Measurements from ENCODE around the gene WWC2.

The WWC2 gene

DNA sequence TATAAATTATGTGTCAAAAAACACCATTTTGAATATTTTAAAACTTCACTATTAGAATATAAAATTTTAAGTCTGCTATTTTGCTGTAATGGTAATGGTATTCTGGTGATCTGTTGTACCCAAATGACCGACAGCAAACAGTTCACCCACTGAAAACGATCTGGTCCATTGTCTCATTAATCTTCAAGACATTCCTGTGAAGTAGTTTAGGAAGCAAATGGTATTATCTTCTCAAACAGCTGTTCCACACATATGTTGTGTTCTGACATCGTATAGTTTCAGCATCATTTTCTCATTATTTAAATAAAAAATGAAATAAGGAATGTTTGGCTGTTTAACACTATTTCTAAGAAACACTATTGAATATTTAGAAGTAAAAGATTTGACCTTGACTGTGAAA lies 98.1 kb downstream of the WWC2 start:
- Histone ChIP-seq H3K27me3 (ENCODE audit: low read depth) (no peaks in the 10 kb centered on the region), H3K9me3 (no peaks in the 10 kb centered on the region), H3K4me3 (no peak overlapping the region), H3K36me3 (replicated peaks) (no peaks in the 10 kb centered on the region), H3K4me1 (no peaks in the 10 kb centered on the region)
- no peak for DNase-seq (ENCODE audit: low spot score in 2 of 2)
- in situ Hi-C loops (cut with MboI; ENCODE audit: low sequenced_read_pairs), result no loop called here

DNA sequence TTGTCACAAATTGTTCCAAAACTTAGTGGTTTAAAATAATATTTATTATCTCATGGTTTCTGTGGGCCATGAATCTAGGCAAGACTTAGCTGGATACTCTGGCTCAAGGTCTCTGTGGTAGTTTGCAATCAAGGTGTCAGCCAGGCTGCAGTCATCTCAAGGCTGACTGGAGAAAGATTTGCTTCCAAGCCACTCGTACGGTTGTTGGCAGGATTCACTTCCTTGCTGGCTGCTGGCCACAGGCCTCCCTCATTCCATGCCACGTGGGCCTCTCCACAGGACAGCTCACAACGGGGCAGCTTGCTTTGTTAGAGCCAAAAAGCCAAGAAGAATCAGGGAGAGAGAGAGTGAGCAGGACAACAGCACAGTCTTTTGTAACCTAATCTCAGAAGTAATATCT lies 101.4 kb downstream of the WWC2 start:
- H3K36me3 ChIP-seq (replicated peaks), result no peaks in the 10 kb centered on the region
- no peak overlapping the region for H3K4me3 ChIP-seq
- DNase-seq (ENCODE audit: low spot score in 2 of 2), result no peak
- H3K27me3 ChIP-seq (ENCODE audit: low read depth), result no peaks in the 10 kb centered on the region
- no peaks in the 10 kb centered on the region for H3K9me3 ChIP-seq
- in situ Hi-C loops (cut with MboI; ENCODE audit: low sequenced_read_pairs), result no loop called here
- H3K4me1 ChIP-seq, result no peaks in the 10 kb centered on the region

DNA sequence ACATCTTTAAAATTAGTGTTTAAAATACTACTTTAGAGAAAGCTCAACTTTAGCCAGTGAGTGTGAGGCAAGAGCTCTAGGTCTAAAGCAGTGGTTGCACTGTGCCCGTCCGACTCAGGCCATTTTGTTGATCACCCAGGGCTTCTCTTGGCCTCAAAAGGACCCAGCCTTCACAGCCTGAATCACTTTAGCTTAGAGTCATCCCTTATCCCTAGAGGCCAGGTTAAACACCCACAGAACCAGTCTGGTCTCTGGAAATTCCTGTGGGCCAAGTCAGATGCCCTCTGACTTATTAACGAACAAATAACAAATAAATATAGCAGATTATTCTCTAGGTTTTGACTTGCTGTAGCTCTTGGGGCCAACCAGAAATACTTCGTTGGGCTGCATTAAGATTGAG lies 102.3 kb downstream of the WWC2 start:
- Histone ChIP-seq H3K27me3 (ENCODE audit: low read depth) (no peaks in the 10 kb centered on the region), H3K36me3 (replicated peaks) (no peaks in the 10 kb centered on the region), H3K9me3 (no peaks in the 10 kb centered on the region), H3K4me1 (no peaks in the 10 kb centered on the region), H3K4me3 (no peak overlapping the region)
- in situ Hi-C loops (cut with MboI; ENCODE audit: low sequenced_read_pairs), result no loop called here
- no peak for DNase-seq (ENCODE audit: low spot score in 2 of 2)

DNA sequence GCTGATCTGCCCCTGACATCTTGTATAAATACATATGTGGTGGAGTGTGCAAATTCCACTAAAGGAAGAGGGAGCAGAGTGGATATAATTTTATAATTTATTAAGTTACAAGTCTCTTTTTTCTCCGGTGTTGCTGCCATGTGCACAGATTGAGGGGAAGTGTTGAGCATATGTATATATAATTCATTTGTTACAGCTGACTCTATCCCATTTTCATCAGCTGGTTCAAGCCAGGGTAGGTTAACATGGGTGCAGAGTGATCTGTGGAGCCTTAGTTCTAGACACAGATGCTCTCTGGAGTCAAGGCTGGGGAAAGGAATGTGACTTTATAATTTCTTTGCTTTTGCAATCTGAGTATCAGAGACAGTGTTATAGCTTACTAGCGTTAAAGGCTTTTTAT lies 103.5 kb downstream of the WWC2 start:
- Histone ChIP-seq H3K4me3 (no peak overlapping the region), H3K4me1 (no peaks in the 10 kb centered on the region), H3K9me3 (no peaks in the 10 kb centered on the region), H3K27me3 (ENCODE audit: low read depth) (no peaks in the 10 kb centered on the region), H3K36me3 (replicated peaks) (no peaks in the 10 kb centered on the region)
- no peak for DNase-seq (ENCODE audit: low spot score in 2 of 2)
- in situ Hi-C loops (cut with MboI; ENCODE audit: low sequenced_read_pairs), result no loop called here

DNA sequence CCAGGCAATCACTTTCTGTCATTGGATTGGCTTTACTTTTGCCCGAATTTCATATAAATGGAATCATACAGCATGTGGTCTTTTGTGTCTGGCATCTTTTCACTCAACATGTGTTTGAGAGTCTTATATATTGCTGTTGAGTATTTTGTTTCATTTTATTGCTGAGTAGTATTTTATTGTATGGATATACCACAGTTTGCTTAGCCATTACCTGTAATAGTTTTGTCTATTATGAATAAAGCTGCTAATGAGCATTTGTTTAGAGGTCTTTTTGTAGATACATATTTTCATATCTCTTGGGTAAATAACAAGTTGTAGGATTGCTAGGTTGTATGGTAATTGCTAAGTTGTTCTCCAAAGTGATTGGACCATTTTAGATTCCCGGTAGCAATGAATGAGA lies 105.7 kb downstream of the WWC2 start:
- H3K4me1 ChIP-seq, result no peaks in the 10 kb centered on the region
- H3K9me3 ChIP-seq, result no peaks in the 10 kb centered on the region
- H3K4me3 ChIP-seq, result no peak overlapping the region
- no peak for DNase-seq (ENCODE audit: low spot score in 2 of 2)
- in situ Hi-C loops (cut with MboI; ENCODE audit: low sequenced_read_pairs), result no loop called here
- H3K36me3 ChIP-seq (replicated peaks), result peaks cover 4% of the 10 kb centered on the region; the same call in 1 of the 2 replicates
- no peaks in the 10 kb centered on the region for H3K27me3 ChIP-seq (ENCODE audit: low read depth)

DNA sequence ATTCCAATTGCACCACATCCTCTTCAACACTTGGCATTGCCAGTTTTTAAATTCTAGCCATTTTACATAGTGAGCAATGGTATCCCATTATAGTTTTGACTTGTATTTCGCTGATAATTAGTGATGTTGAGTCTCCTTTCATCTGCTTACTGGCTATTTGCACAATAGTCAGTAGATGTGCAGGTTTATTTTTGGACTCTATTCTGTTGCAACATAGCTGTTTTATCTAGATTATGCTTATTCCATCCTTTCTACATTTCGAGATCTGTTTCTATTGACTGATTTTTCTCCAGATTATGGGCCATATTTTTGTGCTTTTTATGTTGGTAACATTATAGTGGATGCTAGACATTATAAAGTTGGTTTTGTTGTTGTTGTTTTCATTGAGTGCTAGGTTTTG lies 106.1 kb downstream of the WWC2 start:
- no peaks in the 10 kb centered on the region for H3K27me3 ChIP-seq (ENCODE audit: low read depth)
- no peak for DNase-seq (ENCODE audit: low spot score in 2 of 2)
- no peak overlapping the region for H3K4me3 ChIP-seq
- H3K9me3 ChIP-seq, result no peaks in the 10 kb centered on the region
- in situ Hi-C loops (cut with MboI; ENCODE audit: low sequenced_read_pairs), result no loop called here
- peaks cover 4% of the 10 kb centered on the region; the same call in 1 of the 2 replicates for H3K36me3 ChIP-seq (replicated peaks)
- no peaks in the 10 kb centered on the region for H3K4me1 ChIP-seq

DNA sequence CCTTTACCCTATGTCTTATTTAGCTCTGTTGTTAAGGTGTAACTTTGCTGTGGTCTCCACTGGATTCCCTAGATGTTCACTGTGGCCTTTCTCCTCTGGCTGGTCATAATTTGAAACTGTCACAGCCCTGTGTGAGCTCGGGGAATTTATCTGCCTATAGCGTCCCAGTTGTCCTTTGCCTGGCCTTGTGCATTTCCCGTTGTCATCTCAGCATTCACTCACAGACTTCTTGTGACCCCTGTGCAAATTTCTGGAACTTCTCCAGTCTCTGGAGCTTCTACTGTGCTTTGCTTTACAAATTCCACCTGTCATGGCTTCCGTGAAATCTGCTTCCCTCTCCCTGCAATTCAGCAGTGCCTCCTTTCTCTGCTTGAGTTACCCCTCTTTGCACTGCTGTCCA lies 106.7 kb downstream of the WWC2 start:
- DNase-seq (ENCODE audit: low spot score in 2 of 2), result no peak
- in situ Hi-C loops (cut with MboI; ENCODE audit: low sequenced_read_pairs), result no loop called here
- no peaks in the 10 kb centered on the region for H3K9me3 ChIP-seq
- H3K4me3 ChIP-seq, result no peak overlapping the region
- H3K27me3 ChIP-seq (ENCODE audit: low read depth), result no peaks in the 10 kb centered on the region
- H3K4me1 ChIP-seq, result no peaks in the 10 kb centered on the region
- peaks cover 4% of the 10 kb centered on the region; the same call in 1 of the 2 replicates for H3K36me3 ChIP-seq (replicated peaks)

DNA sequence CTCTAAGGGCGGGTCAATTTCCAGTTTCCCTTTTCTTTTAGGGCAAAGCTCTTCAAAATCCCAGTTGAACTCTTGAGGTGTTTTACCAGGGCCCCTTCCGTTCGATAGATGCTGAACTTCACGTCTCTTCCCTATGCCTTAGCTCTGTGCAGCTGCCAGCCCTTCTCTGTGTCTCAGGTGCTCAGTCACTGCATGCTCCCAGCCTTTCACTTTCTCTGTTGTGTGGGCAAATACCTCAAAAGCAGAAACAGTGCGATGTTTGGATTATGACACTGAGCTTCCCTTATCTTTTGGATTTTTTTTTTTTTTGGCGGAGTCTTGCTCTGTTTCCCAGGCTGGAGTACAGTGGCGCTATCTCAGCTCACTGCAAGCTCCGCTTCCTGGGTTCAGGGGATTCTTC lies 112.5 kb downstream of the WWC2 start:
- in situ Hi-C loops (cut with MboI; ENCODE audit: low sequenced_read_pairs), result no loop called here
- Histone ChIP-seq H3K36me3 (replicated peaks) (peaks cover 4% of the 10 kb centered on the region; the same call in 1 of the 2 replicates), H3K27me3 (ENCODE audit: low read depth) (no peaks in the 10 kb centered on the region), H3K9me3 (no peaks in the 10 kb centered on the region), H3K4me3 (no peak overlapping the region), H3K4me1 (peaks cover 12% of the 10 kb centered on the region)
- no peak for DNase-seq (ENCODE audit: low spot score in 2 of 2)

DNA sequence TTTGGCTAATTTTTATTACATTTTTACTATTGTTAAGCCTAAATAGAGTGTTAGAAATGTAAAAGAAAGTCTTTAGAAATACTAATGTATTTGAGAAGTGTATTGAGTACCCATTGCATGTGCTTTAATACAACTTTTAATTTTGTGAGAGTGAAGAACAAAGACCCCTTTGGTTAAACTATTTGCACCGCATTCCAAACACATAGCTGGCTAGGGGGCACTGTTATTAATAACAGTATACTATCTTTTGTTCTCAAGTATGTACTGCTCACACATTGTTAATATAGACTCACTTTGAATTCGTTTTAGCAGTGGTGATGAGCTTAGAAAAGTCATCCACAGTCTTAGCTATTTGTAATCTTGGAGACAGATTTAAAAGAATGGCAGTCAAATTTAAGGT lies 114.9 kb downstream of the WWC2 start:
- Histone ChIP-seq H3K27me3 (ENCODE audit: low read depth) (no peaks in the 10 kb centered on the region), H3K4me3 (no peak overlapping the region), H3K9me3 (no peaks in the 10 kb centered on the region), H3K4me1 (peaks cover 15% of the 10 kb centered on the region), H3K36me3 (replicated peaks) (peaks cover under 1% of the 10 kb centered on the region; the same call in 1 of the 2 replicates)
- DNase-seq (ENCODE audit: low spot score in 2 of 2), result peak; percentile 24 to 81
- in situ Hi-C loops (cut with MboI; ENCODE audit: low sequenced_read_pairs), result no loop called here

DNA sequence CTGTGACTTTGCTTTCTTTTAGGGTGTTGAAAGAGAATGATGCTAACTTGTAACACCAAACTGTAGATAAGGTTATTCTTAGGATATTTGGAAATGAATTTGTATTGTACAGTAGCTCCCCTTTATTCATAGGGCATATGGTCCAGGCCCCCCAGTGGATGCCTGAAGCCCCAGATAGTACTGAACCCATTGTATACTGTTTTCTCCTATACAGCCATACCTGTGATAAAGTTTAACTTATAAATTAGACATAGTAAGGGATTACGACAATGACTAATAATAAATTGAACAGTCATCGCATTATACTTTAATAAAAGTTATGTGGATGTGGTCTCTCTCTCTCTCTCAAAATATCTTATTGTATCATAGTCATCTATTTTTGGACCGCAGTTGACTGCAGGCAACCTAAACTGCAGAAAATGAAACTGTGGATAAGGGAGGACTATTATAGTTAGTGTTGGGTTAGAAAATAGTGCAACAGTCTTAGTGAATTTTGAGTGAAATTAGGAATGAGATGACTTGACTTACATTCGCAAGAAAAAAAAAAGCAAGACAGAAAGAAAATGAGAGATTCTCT lies 115.9 kb downstream of the WWC2 start:
- H3K4me1 ChIP-seq, result peaks cover 15% of the 10 kb centered on the region
- no peak for DNase-seq (ENCODE audit: low spot score in 2 of 2)
- no peak overlapping the region for H3K4me3 ChIP-seq
- in situ Hi-C loops (cut with MboI; ENCODE audit: low sequenced_read_pairs), result no loop called here
- no peaks in the 10 kb centered on the region for H3K27me3 ChIP-seq (ENCODE audit: low read depth)
- no peaks in the 10 kb centered on the region for H3K9me3 ChIP-seq
- H3K36me3 ChIP-seq (replicated peaks), result no peaks in the 10 kb centered on the region; the same call in 1 of the 2 replicates

DNA sequence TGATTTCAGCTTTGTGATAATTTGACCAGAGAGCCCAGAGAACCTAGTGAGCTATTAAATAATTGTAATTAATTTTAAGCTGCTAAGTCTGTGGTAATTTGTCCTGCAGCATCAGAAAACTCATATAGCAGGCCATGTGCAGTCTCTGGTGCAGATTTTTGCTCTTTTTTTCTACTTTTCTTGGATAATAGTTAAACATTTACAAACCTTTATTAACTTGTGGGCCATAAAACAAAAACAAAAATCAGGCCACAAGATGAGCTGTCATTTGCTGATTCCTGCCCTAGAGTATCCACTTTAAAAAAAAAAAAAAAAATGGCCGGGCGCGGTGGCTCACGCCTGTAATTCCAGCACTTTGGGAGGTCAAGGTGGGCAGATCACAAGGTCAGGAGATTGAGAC lies 121.2 kb downstream of the WWC2 start:
- no peak for DNase-seq (ENCODE audit: low spot score in 2 of 2)
- Histone ChIP-seq H3K9me3 (no peaks in the 10 kb centered on the region), H3K4me1 (peaks cover 3% of the 10 kb centered on the region), H3K27me3 (ENCODE audit: low read depth) (no peaks in the 10 kb centered on the region), H3K36me3 (replicated peaks) (no peaks in the 10 kb centered on the region), H3K4me3 (no peak overlapping the region)
- in situ Hi-C loops (cut with MboI; ENCODE audit: low sequenced_read_pairs), result no loop called here

DNA sequence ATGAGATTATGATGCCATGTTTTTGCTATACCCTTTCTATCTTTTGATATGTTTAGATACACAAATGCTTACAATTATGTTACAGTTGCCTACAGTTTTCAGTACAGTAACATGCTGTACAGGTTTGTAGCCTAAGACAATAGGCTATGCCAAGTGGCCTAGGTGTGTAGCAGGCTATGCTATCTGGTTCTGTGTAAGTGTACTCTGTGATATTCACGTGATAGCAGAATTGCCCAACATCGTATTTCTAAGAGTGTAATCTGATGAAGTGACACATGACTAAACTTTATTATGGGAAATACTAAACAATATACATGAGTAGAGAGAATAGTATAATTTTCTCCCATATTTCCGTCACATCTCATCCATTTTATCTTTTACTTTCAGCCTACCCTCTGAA lies 124.0 kb downstream of the WWC2 start:
- Histone ChIP-seq H3K9me3 (no peaks in the 10 kb centered on the region), H3K27me3 (ENCODE audit: low read depth) (no peaks in the 10 kb centered on the region), H3K4me1 (no peaks in the 10 kb centered on the region; the same call in 1 of the 2 replicates), H3K36me3 (replicated peaks) (no peaks in the 10 kb centered on the region), H3K4me3 (no peak overlapping the region)
- no peak for DNase-seq (ENCODE audit: low spot score in 2 of 2)
- in situ Hi-C loops (cut with MboI; ENCODE audit: low sequenced_read_pairs), result no loop called here

DNA sequence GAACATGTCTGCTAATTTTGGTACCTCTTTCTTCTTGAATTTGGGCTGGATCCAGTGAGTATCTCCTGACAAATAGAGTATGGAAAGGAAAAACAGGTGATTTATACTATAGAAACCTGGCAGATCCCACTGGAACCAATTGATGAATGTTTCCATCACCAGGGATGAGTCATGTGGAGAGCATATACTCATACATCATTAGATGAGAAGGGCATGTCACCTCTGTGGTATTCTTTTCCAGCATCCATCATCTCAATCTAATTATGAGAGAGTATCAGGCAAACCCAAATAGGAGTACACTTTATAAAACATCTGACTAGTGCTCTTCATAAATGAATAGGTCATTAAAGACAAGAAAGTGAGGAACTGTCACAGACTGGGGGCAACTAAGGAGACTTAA lies 130.3 kb downstream of the WWC2 start:
- in situ Hi-C loops (cut with MboI; ENCODE audit: low sequenced_read_pairs), result no loop called here

DNA sequence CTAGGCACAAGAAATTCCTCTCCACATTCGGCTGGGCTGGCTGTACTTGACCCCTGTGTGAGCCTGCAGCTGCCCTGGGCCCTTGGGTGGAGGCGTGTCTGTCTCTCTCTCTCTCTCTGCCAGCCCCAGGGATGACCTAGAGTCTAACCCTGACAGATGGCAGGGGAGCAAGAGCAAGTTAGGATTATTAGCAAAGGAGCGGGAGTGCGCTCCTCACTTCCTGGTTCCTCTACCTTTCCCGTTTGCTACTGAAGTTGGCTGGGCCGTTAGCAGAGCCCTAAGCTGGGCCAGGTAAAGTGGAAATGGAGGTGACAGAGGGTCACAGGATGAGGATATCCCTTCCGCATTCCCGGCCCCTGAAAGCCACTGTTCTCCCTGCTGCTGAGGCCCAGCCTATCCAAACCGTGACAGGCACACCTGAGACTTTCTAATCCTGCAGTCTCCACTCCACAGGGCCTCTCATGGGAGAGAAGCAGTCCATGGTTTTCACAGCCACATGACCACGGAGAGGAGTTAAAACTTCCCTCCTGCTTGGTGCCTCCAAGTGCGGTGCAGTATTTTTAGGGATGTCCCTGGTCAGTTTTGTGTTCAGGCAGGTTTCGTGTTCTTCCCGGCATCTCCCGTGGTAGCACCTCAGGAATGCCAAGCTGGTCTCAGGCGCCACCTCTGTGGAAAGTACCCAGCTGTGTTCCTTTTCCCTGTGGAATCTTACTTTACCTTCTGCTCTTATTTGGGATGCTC lies 141.7 kb downstream of the WWC2 start:
- peaks cover 15% of the 10 kb centered on the region for H3K36me3 ChIP-seq (replicated peaks)
- no peaks in the 10 kb centered on the region for H3K27me3 ChIP-seq (ENCODE audit: low read depth)
- peaks cover 32% of the 10 kb centered on the region for H3K4me1 ChIP-seq
- in situ Hi-C loops (cut with MboI; ENCODE audit: low sequenced_read_pairs), result no loop called here
- peak in 1 of 2 experiments; percentile 35 for DNase-seq (ENCODE audit: low spot score in 2 of 2)
- H3K9me3 ChIP-seq, result peaks cover 5% of the 10 kb centered on the region
- no peak overlapping the region for H3K4me3 ChIP-seq

More for the DNA sequence above, 130.3 kb downstream of the WWC2 start:
- Histone ChIP-seq H3K4me3 (no peak overlapping the region), H3K9me3 (no peaks in the 10 kb centered on the region), H3K36me3 (replicated peaks) (no peaks in the 10 kb centered on the region; the same call in 1 of the 2 replicates), H3K4me1 (no peaks in the 10 kb centered on the region; the same call in 1 of the 2 replicates), H3K27me3 (ENCODE audit: low read depth) (no peaks in the 10 kb centered on the region)
- DNase-seq (ENCODE audit: low spot score in 2 of 2), result no peak
